Sciatic nerve (tissue), 2 donors: Measurements from ENCODE around the gene SPRED2. TPM values are rescaled to one million over a fixed set of nuclear protein-coding genes. Genes with fewer than 3 reads are reported as not detected.

Experiments used
- ATAC-seq: fragments of 200-7000 bp; cut with Tn5 transposase; one replicate; pipeline ENCODE4 v1.9.1; 2020; ENCODE audit warnings: mild to moderate bottlenecking, moderate library complexity
- DNase-seq: peaks from one replicate; pipeline ENCODE4 v3.0.0-alpha.2; 2020; ENCODE audit warnings: low spot score
- intact Hi-C: fragments of 100-400 bp; cut with DNase I; formaldehyde crosslinking; loops from one replicate; pipeline ENCODE4 v1.14.2; 2022
- total RNA-seq: library from RNA; stranded (reverse); fragmentation: NEBNext Ultra II Directional; extraction: Animal tissue kit (Norgen Biotek cat#: 25700); gene quantifications from one replicate; pipeline ENCODE4 v1.2.1, GENCODE V29; 2021
- donor health status: DM: no; HTN: no; CAD: no.
- donor health status: DM: no; HTN: no; CAD: no.

The SPRED2 gene
- total RNA-seq, 1 donor from 2014 or later: 64.7 TPM

DNA sequence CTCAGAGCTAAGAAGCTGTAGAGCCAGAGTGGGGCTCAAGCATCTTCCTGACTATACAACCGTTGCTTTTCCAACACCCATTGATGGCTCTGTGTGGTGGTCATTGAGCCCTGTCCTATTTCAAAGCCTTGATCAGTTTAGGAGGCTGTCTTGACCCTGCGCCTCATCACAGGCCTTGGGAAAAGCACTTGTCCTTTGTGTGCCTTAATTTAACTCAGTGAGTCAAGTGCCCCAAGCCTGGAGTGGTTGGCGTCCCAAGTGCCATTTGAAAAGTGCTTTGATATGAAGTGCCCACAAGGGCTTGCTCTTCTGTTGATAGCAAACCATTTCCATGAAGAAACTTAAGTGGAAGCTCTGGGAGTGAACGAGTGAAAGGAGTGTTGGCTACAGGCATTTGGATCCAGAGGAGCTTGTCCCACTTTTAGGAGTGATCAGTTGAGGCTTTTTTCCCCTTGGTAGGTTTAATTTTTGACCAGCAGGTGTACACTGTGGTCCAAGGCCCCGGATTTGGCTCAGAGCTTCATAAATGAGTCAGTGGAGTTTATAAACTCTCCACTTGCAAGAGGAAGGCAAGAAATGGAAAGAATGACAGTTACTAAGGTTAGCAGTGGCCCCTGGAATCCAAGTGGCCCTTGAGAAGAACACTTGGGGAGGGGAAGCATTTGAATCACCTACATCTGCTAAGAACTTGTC is 154.5 kb downstream of the SPRED2 start:
- DNase-seq (no peak), ATAC-seq (no peak)
- intact Hi-C loops: no loop called here

DNA sequence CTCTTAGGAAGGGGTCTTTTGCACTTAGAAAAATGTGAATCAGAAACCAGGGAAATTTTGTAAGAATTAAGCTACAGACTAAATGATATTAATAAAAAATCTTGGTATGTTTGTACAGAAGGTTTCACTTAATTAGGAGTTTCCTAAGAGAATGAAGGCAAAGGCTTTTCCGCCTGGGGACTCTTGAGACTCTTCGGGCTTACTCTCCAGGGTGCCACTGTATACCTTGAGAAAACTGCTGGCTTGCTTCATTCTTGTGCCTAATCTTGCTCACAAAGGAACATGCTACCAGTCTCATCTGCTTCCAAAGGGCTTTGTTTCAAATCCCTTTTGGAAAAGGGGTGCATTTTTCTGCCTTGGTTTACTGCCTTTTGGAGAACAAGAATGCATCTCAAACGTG is 155.3 kb downstream of the SPRED2 start:
- ATAC-seq: no peak
- intact Hi-C loops: no loop called here
- no peak for DNase-seq

DNA sequence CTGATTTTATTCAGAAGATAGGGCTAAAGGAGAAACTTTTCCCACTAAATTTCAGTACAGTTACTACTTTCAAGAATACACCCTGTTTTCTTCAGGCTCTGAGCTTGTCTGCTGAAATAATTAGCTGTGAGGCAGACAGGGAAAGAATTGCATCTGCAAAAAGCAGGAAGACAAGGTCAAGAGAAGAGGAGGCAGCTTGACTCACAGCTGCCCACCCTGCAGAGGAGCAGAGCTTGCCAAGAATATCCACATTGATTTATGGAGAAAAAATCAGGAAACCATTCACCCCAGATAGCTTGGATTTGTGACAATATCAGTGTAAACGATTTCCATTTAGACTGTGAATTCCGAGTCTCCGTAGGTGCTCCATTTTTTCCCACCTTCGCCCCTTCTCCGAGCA is 155.8 kb downstream of the SPRED2 start:
- DNase-seq (no peak), ATAC-seq (no peak)
- intact Hi-C loops: no loop called here

DNA sequence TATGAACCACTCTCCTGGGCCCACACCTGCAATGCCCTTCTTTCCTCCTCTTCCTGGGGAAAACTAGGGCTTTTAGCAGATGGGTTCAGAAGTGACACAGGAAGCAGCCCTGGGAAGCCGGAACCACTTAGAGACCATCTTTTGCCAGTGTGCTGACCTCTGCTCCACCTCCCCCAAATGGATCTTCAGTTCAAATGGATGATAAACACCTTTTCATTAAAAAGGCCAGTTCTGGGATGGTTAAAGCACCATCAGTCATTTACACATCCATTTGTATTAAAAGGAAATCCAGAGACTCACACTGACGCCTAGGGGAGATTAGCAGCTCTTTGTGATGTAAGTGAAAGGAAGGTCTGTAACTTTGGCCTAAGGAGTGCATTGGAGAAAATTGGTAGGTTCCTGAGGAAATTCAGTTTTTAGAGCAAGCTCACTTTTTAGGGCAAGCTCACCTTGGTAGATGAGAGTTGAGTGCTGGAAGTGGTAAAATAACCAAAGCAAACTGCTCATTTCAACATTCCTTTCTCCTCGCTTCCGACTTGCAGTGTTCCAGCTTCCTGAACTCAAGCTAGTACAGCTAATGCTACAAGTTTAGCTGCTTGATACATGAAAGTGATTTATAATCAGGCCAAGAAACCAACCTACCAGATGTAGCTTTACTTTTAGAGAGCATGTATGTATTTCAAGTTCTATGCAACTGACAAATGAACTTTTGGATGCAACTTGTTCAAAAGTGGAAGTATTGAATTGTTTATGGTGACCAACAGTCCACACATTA is 157.1 kb downstream of the SPRED2 start:
- intact Hi-C loops: no loop called here
- no peak for DNase-seq
- ATAC-seq: no peak

DNA sequence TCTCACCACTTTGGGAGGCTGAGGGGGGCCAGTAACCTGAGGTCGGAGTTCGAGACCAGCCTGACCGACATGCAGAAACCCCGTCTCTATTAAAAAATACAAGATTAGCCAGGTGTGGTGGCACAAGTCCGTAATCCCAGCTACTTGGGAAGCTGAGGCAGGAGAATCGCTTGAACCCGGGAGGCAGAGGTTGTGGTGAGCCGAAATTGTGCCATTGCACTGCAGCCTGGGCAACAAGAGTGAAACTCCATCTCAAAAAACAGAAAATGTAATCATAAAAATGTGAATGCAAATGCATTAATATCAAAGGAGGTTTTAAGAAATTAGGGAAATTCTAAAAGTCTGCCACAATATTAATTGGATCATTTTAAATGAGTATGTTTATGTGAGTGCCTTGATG is 159.1 kb downstream of the SPRED2 start:
- intact Hi-C loops: no loop called here
- ATAC-seq (no peak), DNase-seq (no peak)

DNA sequence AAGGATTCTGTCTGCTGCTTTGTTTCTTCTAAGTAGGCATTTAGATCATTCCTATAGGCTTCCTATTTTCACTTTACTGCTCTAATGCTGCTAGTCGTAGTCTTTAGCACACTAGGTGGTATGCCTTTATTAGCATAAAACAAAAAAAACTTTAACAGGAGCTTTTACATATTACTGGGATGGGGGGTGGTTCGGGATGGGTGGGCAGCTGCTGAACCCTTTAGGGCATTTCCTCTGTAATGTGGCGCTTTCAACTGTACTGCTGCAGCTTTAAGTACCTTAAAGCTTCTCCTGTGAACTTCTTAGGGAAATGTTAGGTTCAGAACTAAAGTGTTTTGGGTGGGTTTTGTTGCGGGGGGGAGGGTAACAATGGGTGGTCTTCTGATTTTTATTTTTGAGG is 163.4 kb downstream of the SPRED2 start:
- intact Hi-C loops: no loop called here
- DNase-seq (no peak), ATAC-seq (no peak)

DNA sequence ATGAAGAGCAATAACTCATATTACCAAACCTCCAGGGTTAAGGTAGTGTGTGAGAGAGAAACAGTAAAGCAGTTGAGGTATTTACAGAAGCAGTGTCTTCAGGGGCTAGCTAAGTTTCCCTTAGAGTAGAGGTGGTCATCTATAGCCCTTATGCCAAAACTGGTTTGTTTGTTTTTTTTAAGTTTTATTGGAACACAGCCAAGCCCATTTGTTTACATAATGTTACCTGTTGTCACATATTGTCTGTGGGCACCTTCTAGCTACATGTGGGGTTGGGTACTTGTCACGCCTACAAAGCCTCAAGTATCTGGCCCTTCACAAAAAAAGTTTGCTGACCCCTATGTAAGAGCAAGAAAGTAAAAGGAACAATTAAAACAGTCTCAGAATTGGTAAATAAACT is 165.4 kb downstream of the SPRED2 start:
- intact Hi-C loops: no loop called here
- DNase-seq (no peak), ATAC-seq (no peak)

DNA sequence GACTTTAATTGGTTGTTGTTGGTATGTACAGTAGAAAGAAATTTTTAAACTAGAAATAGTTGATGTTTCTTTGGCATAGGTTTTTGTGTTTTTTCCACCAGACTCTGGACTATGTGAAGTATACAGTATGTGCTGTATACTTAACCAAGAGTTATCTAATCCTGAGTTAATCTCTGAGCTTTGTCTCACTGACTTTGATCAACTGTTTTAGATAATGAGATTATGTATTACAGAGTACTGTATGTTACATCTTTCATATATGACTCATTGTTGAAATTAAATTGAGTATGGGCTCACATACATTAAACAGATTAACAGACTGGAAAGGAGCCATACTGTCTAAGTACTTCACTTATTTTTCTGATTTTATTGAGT is 166.7 kb downstream of the SPRED2 start:
- ATAC-seq: no peak
- intact Hi-C loops: no loop called here
- no peak for DNase-seq

DNA sequence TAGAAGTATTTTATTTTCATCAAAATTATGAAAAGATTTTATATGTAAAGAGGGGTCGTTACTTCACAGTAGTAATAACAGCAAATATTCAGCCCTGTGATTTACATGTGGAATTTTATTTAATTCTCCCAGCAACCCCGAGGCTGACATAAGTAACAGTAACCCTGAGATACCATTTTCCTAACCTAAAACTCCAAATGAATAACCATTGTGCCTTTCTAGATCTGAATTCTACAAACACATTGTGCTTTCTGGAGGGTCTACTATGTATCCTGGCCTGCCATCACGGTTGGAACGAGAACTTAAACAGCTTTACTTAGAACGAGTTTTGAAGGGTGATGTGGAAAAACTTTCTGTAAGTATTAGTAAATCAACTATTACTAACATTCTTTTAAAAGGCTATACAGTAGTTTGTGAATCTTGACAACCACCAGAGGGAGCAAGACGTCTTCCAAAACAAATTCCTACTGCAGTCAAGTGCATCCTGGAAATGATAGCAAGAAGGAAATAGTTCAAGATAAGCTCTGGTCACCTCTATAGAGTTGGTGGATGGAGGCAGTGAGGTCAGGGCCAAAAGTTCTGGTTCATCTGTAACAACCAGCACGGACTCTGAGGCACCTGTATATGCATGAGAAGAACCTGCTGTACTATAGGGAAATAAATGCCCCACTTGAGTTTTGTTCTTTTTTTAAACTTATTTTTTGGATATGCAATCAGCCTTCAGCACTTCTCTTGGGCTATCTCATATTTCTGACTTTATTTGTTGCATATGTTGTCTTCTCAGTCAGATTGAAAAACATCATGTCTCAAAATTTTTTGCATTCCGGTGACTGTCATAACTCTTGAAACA is 167.4 kb downstream of the SPRED2 start:
- DNase-seq: no peak
- intact Hi-C loops: loop anchor here (5.0 kb wide), 1 partner anchor 287 kb away; no protein-coding TSS in a partner anchor
- peak; percentile 88 for ATAC-seq

DNA sequence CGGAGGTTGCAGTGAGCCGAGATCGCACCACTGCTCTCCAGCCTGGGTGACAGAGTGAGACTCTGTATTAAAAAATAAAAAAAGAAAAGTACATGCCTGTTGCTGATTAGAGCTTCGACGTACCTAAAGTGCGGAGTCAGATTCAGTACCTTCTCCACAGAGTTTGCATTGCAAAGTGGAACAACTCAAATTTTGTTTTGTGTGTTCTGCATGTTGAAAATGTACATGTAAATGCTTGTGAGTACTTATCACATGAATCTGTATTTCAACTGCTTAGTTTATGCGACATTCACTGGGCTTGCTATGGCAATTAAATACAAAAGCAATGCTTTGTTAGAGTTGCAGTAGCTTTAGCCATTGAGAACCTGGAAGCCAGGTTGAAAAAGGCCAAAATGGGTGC is 168.4 kb downstream of the SPRED2 start:
- ATAC-seq (no peak), DNase-seq (no peak)
- intact Hi-C loops: loop anchor here (5.0 kb wide), 1 partner anchor 288 kb away; no protein-coding TSS in a partner anchor

DNA sequence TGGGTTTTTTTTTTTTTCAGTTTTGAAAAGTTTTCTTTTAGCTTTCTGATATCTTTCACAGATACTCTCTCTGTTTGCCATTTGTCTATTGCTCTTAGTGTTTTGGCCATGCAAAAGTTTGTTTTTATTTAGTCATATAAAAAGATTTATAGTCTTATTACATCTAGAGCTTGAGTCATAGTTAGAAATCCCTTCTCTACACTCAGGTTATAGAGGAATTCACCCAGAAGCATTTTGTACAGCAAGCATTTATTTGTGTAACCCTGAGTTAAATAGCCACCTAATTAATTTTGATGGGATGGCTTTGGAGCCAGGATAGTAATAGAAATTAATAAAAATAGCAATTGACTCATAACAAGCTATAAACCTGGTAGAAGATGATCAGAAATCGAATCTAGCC is 169.1 kb downstream of the SPRED2 start:
- intact Hi-C loops: loop anchor here (5.0 kb wide), 1 partner anchor 289 kb away; no protein-coding TSS in a partner anchor
- DNase-seq (no peak), ATAC-seq (no peak)

DNA sequence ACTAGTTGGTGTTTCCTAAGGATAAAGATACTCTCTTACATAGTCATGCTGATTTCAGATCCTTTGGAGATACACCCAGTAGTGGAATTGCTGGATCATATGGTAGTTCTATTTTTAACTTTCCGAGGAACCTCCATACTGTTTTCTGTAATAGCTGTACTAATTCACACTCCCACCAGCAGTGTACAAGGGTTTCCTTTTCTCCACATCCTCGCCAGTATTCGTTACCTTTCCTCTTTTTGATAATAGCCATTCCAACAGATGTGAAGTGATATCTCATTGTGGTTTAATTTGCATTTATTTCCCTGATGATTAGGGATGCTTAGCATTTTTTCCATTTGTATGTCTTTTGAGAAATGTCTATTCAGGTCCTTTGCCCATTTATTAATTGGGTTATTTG is 170.7 kb downstream of the SPRED2 start:
- no peak for ATAC-seq
- intact Hi-C loops: loop anchor here (5.0 kb wide), 1 partner anchor 291 kb away; no protein-coding TSS in a partner anchor
- DNase-seq: no peak

Other genes with a start within 250 kb of the SPRED2 start
- 187 TPM for gene ACTR2, start 204.8 kb downstream of the SPRED2 start, total RNA-seq